GM23338 (cell line): Measurements from ENCODE around the gene KIAA1614.

Experiments
- CTCF ChIP-seq, 2 experiments: fragments of 200-600 bp in 1 of 2; sonication (generic) in 1 of 2; conservative IDR thresholded peaks; 2 replicates each; pipeline versions ENCODE4 v1.5.1 to v1.6.1; 2016 to 2017; ENCODE audit warnings: antibody characterized with exemption in 2 of 2, low read depth in 2 of 2, mild to moderate bottlenecking in 2 of 2, moderate library complexity in 1 of 2
- POLR2AphosphoS5 ChIP-seq: IDR thresholded peaks from 2 replicates; pipeline ENCODE4 v1.6.1; 2016; ENCODE audit warnings: antibody characterized with exemption, low read depth

- TF ChIP-seq POLR2AphosphoS5 = no peak
- TF ChIP-seq CTCF (conservative IDR thresholded peaks at IDR 0.05; ENCODE audit: low read depth in 2 of 2) = no peak
Measured at GRCh38 chr1:180954801-180955165, 42.1 kb downstream of the KIAA1614 start.
